Stimulated activated CD8-positive, alpha-beta memory T cell treated with anti-CD3 and anti-CD28 coated beads, Interleukin-7, amount 100 ng/mL, for 24 hours (primary cell): ENCODE results near the gene PTPRE.

Experiments used
- DNase-seq: peaks from one replicate; pipeline ENCODE4 v3.0.0-alpha.2; 2020; ENCODE audit warnings: low read depth

Gene PTPRE

DNA sequence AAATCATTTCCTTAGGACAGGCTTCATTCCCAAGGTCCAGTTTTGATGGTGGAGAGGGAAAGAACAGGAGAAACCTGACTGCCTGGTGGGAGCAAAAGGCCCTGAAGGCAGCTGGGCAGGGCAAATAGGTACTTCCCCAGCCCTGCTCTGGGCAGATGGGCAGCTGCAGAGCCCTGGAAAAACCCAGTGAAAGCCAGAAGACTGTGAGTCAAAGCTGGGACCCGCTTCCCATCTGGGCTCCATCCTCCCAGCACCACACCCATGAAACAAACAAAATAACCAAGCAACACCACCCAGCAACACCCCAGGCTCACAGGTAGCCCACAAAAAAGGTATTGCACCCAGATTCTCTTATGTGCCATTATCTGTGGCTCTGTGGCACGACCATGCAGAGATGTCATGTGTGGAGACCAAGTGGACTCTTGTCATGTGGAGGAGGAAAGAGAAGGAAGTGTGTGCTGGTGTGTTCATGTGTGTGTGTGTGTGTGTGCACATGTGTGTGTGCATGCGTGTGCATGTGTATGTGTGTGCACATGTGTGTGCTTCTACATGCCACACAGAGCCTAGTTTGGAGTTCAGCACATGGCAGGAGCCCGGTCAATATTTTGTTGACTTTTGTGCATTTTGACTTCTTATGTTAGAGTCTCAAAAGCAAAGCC is 24.0 kb upstream of the PTPRE start:
- DNase-seq, result no peak

- no peak for DNase-seq
Observed at GRCh38 chr10:127883516-127883915, 23.4 kb upstream of the PTPRE start.

- no peak for DNase-seq
Observed at GRCh38 chr10:127884501-127884900, 22.4 kb upstream of the PTPRE start.

DNA sequence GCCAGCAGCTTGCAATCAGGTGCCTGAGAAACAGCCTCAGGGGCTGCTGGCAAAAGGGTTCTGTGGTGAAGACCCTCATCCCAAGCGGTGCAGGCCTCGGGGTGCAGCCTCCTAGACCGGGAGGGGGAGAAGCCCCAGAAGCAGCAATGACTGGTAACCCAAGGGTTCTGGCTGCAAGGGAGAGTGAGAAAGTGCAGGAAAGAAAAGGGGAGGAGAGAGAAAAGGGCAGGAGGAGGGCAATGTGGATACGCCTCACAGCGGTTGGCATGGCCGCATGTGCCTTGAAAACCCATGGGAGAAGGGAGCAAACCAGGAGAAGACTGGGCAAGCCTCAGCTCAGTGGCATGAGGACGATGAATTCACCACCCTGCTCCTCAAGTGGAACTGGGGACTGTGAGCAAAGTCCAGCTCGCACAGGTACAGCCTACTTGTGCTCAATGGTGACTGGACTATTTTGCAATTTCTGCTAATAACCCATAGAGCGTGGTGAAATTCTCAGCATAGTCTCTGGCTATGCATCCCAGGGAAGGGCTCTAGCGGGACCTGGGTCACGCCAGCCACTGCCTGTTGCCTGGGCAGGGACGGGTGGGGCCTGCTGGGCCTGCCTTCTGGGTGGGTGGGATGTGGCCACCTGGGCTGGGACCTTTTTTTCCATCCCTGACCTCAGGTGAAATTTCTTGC is 20.4 kb upstream of the PTPRE start:
- no peak for DNase-seq

GRCh38 chr10:127887541-127888415 is 19.1 kb upstream of the PTPRE start:
- no peak for DNase-seq

- no peak for DNase-seq
Observed at GRCh38 chr10:127888521-127889312, 18.2 kb upstream of the PTPRE start.

DNA sequence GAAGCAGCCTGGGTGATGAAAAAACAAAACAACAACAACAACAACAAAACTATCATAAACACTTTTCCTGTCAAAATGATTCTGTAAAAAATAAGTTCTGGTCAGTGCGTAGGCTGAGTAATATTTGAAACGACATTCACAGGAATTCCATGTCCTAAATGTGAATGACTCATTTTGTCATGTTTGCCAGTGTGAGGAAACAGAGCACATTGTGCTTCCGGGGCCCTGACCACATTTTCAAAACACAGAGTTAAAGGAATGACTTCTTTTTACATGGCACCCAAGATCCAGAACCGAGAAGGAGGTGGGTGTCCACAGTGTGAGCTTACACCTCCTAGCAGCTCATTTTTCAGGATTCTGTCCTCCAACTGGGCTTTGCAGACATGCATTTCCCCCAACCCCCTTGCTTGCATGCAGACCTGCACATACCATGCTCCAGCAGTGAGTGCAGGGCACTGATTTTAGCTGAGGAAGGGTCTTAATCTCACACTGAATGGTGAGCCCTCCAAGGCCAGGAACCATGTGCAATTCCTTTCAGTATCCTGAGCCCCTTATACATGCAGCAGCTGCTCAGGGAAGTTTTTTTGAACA is 17.2 kb upstream of the PTPRE start:
- no peak for DNase-seq

DNA sequence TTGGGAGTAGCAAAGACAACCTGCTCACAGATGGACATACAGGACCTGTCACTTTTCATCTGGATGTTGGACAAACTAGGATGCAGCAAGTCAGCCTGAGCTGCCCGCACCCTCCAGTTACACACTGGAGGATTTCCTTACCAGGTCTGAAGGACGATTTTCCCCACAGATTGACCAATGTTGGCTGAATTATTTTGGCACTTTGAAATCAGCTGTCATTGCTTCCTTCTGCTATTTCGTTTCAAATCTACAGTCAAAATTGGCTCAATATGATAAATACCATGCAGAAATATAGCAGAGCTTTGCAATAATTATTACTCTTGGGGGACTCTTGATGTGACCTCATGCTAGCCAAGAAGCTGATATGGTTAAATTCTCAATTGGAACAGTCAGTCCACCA is 16.7 kb upstream of the PTPRE start:
- no peak for DNase-seq

DNA sequence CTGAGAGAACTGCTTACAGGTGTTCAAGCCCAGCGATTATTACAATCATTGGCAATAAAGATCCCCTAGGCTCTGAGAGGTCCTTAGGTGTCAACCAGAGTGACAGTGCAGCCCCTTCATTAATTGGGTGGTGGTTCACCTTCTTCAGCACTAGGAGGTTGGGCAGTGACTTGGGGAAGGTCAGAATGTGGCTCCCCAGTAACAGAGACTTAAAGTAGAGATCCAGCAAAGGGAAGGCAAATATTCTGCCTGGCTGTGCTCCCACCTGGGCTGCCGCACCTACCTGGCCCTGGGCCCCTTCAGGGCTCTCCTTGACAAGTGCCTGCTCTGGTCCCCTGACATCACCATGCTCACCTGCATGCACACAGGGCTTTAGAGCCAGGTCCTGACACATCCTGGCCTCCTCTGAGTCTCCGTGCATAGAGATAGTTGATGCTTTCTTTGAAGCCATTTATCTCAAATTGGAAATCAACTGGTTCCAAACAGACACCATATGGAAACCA is 16.0 kb upstream of the PTPRE start:
- no peak for DNase-seq

DNA sequence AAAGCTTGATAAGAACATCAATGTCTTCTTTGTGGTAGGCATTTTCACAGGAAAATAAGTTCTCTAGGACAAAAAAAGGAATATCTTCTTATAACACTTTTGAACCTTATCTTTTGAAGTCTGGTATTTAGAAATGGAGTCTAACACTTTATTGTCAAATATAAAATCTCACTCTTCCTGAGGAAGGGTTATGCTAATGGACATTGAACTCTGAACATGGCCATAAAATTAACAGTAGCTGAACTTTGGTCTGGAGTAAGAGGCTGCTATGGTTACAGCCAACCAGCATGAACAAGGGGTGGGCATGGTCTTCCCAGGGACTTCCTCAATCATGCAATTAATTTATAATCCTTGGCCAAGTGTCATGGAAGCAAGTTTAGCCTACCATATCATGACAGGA is 14.2 kb upstream of the PTPRE start, which contains the start of gene CLRN3:
Gene CLRN3 (minus strand): TSS at position 199 of the 400 bp plus-strand sequence. CDS start 157 bp downstream, at position 42.
- no peak for DNase-seq

GRCh38 chr10:127894146-127894545 is 12.8 kb upstream of the PTPRE start:
- DNase-seq, result no peak

DNA sequence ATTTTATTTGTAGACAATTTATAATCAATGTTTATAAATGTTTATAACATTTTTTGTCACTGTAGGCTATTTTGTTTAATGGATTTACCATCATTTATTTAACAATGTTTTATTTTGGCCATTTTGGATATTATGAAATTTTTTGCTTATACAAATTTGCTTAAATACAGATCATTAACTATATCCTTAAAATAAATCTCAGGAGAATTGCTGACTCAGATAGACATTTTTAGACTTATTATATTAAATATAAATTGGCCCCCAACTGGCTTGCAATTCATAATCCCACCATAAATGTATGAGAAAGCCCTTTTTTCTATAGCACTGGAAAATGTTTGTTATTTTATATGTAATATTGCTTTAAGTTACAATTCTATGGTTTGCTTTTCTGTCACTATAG is 10.3 kb upstream of the PTPRE start:
- no peak for DNase-seq

GRCh38 chr10:127897177-127897576 is 9.7 kb upstream of the PTPRE start:
- DNase-seq, result no peak

DNA sequence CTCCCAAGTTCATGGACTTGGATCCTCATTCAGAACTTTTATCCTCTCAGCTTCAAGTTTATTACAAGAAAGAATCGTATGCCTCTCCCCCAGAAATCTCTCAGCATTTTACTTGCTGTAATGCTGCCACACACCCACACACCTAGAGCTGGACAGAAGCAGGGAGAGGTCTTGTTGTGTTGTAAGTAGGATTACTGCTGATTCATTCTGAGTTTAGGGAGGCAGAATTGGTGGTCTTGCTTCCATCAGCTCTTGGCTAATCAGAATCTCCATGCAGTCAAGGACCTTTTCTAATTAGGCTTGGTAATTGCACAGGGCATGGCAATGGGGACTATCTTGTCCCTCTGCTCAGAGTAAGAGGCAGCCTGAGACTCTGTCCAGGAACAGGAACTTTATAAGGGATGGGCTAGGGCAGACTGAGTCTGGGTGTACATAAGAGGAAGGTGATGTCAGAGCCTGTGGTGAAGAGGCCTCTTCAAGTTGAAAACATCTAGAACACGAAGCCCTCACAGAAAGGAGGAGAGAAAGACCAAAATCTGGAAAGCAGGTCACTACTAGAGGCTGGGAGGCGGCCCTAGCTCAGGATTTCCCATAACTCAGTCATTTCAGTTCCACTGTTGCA is 7.0 kb upstream of the PTPRE start:
- DNase-seq, result no peak

- DNase-seq, result no peak
Observed at GRCh38 chr10:127903789-127904188, 3.1 kb upstream of the PTPRE start.

- DNase-seq, result no peak
Observed at GRCh38 chr10:127904311-127905000, 2.4 kb upstream of the PTPRE start.

DNA sequence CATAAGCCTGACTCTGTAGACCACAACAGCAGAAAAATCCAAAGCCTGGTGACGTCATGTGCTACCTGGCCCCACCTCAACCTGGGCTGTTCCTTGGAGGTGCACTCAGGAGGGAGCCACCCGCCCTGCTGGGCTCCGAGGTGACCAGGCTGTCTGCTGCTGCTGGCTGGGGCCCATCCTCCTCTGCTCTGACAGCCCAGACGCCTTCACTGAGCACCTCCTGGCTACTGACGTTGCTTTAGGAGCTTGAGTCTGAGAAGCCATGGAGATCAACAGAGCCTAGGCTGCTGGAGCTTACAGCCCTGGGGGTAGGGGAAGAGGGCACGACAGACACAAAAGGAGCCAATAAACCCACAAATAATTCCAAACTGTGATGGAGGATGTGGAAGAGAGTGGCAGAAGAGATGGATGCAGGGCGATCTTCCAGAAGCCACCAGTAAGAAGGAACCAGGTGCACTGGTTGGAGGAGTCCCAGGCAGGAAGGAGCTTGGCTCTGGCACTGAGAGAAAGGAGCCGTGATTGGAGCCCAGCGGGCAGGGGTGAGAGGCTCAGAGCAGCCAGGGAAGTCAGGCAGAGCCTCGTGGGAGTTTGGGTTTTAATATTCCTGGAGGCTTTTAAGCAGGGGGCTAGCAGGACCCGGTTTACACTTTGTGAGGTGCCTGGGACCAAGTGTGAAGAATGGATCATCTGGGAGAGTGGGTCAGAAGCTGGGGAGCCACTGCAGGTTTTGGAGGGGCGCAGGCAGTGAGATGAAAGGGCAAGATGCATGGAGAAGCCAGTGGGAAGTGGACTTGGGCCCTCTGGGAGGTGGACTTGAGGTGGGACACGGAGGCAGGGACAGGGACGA is 1.7 kb upstream of the PTPRE start:
- DNase-seq, result no peak

DNA sequence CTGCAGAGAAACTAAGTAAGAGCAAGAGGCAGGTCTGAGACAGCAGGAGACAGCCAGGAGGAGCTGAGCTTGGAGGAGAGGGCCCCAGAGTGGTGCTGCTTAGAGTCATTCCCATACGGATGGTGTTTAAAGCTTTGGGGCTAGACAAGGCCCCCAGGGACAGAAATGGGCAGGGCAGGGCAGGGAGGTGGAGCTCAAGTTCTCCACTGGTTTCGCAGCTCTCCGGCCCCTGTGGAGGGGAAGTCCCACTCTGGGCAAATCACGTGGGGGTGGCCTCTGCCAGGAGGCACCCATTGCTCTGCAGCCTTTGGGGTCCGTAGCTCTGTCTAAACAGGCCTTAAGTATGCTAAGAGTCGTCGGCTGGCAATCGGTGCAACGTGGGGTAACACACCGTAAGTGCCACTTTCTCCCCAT is 1.0 kb upstream of the PTPRE start:
- no peak for DNase-seq

DNA sequence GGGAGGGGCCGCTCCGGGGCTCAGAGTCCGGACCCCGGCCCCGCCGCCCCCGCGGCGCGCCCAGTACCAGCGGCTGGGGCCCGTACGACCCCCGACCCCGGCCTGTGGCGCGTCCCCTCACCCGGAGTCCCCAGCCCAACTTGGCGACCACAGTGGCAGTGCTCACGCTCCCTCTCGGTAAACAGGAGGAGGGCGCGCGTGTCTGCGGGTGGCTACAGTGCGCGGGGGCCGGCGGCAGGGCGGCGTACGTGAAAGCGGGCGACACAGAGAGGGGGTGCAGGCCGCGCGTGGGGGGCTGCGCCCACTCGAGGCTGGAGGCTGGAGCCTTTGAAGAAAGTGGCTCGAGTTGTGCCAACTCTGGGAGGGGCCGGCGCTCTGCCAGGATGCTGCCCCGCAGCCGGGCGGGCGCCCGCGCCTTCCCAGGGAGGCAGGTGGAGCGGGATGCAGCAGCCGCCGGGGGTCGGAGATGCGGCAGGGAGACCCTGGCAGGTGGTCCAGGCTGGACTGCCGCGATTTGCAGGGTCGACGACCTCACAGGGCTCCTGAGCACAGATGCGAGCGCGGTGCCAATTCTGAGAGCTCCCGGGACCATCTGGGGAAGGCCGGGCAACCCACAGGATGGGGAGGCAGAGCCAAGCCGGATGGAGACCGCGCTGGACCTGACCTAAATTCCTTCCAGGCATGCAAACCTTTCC is 655 bp downstream of the PTPRE start:
- no peak for DNase-seq
